Heart right ventricle (tissue), 16 donors: ENCODE data around the gene HSPA9. TPM values are rescaled to one million over a fixed set of nuclear protein-coding genes. Genes with fewer than 3 reads are reported as not detected.
A peak's percentile ranks its signal among the peaks of the same experiment; 100 is the strongest.

Experiments used
- ATAC-seq, 8 donors: fragments of 200-7000 bp; cut with Tn5 transposase; one replicate each; pipeline ENCODE4 v1.9.1; 2020; ENCODE audit warnings: mild to moderate bottlenecking in 8 of 8, moderate library complexity in 8 of 8, moderate number of reproducible peaks in 1 of 8
- DNase-seq, 2 donors: peaks; one replicate each; pipeline ENCODE4 v3.0.0-alpha.2; 2020
- H3K27ac ChIP-seq, 10 donors: fragments of 200-600 bp; sonication (generic) in 2 of 10; one replicate each; pipeline versions ENCODE4 v1.5.0 to v1.8.0; 2020 to 2022; ENCODE audit warnings: mild to moderate bottlenecking in 3 of 10
- H3K27me3 ChIP-seq, 7 donors: fragments of 200-600 bp; one replicate each; pipeline ENCODE4 v1.8.0; 2021 to 2022; ENCODE audit warnings: mild to moderate bottlenecking in 2 of 7
- H3K36me3 ChIP-seq, 9 donors: fragments of 200-600 bp; sonication (generic) in 1 of 9; one replicate each; pipeline versions ENCODE4 v1.5.0 to v1.8.0; 2020 to 2022; ENCODE audit warnings: mild to moderate bottlenecking in 2 of 9
- H3K4me1 ChIP-seq, 9 donors: fragments of 200-600 bp; sonication (generic) in 1 of 9; one replicate each; pipeline versions ENCODE4 v1.5.0 to v1.8.0; 2020 to 2022; ENCODE audit warnings: mild to moderate bottlenecking in 4 of 9
- H3K4me3 ChIP-seq, 10 donors: fragments of 200-600 bp; sonication (generic) in 2 of 10; one replicate each; pipeline versions ENCODE4 v1.5.0 to v1.8.0; 2020 to 2022; ENCODE audit warnings: mild to moderate bottlenecking in 7 of 10, moderate library complexity in 2 of 10
- H3K9me3 ChIP-seq, 11 donors: fragments of 200-600 bp in 10 of 11; sonication (generic) in 2 of 11; one replicate each; pipeline versions ENCODE4 v1.5.0 to v1.8.0; 2013 to 2022; ENCODE audit warnings: mild to moderate bottlenecking in 2 of 11, control low read depth in 1 of 11, moderate library complexity in 1 of 11
- CTCF ChIP-seq, 9 donors: fragments of 200-600 bp; sonication (generic) in 2 of 9; IDR thresholded peaks; one replicate each; pipeline versions ENCODE4 v1.5.0 to v1.8.0; 2021 to 2022; ENCODE audit warnings: antibody characterized with exemption in 9 of 9, mild to moderate bottlenecking in 5 of 9, moderate library complexity in 1 of 9
- WGBS, 2 donors: extraction: QIAGEN DNeasy Blood & Tissue Kit; methylation state at CpG; one replicate each; pipeline ENCODE4 v1.1.7; 2013; ENCODE audit warnings: inconsistent platforms in 1 of 2; 5-methylcytosine and 5-hydroxymethylcytosine counted together
- intact Hi-C, 10 donors: fragments of 100-400 bp; cut with DNase I; formaldehyde crosslinking; loops; one replicate each; pipeline versions ENCODE4 v1.11.1 to v1.14.2; 2022
- polyA plus RNA-seq, 2 donors: library from polyadenylated mRNA; stranded (reverse); fragments of 200-250 nt; gene quantifications; one replicate each; pipeline ENCODE4 v1.2.3, GENCODE V29; 2013
- total RNA-seq, 10 donors: library from RNA; stranded (reverse); fragmentation: NEBNext Ultra II Directional in 3 of 10; extraction: Animal tissue kit (Norgen Biotek cat#: 25700) in 3 of 10; gene quantifications; one replicate each; pipeline versions ENCODE4 v1.2.1 to v1.2.4, GENCODE V29; 2021 to 2023
- donor health status: Arrhythmogenic right ventricular cardiomyopathy.
- donor health status: ischemic (EF 13 %, LVEDD 7.1; RV severe dilation, severe dysfunction).
- donor health status: healthy with polysubstance abuse.
- donor health status: DM: no; HTN: yes; CAD: no.
- donor health status: DM: no; HTN: no; CAD: no.
- donor health status: ischemic (EF 25% LVEDD 6.9; RV normal size, moderate dysfunction).
- donor health status: ischemic (EF 25% LVEDD 5.7; RV mildly dilated, moderate dysfunction).
- donor health status: healthy.
- donor health status: DM: yes; HTN: yes; CAD: no.
- donor health status: Ischemic cardiomyopathy.
- donor health status: ischemic (EF 35%, LVEDD 5.7; RV mildly dilated, moderate dysfunction).
- donor health status: nonischemic (EF 11% LVEDD 7.7; RV severe dilation, severe dysfunction).
- donor health status: DM: yes; HTN: yes; CAD: no.
- donor health status: PGD.
- donor health status: ischemic (EF 29% LVEDD 5.4; RV normal size, mild dysfunction).
- donor health status: nonischemic (EF 23%, LVEDD 6.1; RV moderate dilation, normal function).

Gene HSPA9
- total and polyA plus RNA-seq, 12 donors = 82.9 to 415 (median 315) TPM

GRCh38 chr5:138552657-138553056 lies 22.5 kb downstream of the HSPA9 start:
- Histone ChIP-seq H3K27ac (no peak overlapping the region), H3K9me3 (no peaks in the 10 kb centered on the region), H3K4me3 (no peak overlapping the region), H3K4me1 (peaks cover 0 to 11% (median 3%) of the 10 kb centered on the region in 9 donors), H3K27me3 (no peaks in the 10 kb centered on the region), H3K36me3 (peaks cover 0 to 64% (median 45%) of the 10 kb centered on the region in 9 donors)
- intact Hi-C loops = no loop called here
- no peak for TF ChIP-seq CTCF (IDR thresholded peaks at IDR 0.05)
- WGBS, 2 donors = 92 to 94% methylated on average over 4 of the region's 4 CpGs
- ATAC-seq (peak in 1 of 8 donors; percentile 42), DNase-seq (no peak)

- ATAC-seq (no peak), DNase-seq (no peak)
- Histone ChIP-seq H3K4me3 (no peak overlapping the region), H3K36me3 (peaks cover 0 to 32% (median 13%) of the 10 kb centered on the region in 9 donors), H3K27ac (no peak overlapping the region), H3K27me3 (no peaks in the 10 kb centered on the region), H3K9me3 (no peaks in the 10 kb centered on the region), H3K4me1 (peaks cover 3 to 43% (median 27%) of the 10 kb centered on the region in 9 donors)
- intact Hi-C loops = loop anchor here in 2 of 10 donors (5.0 to 10.0 kb wide), 2 partner anchors 85 to 97 kb away; partner anchors contain the start of gene EGR1 (in 1 of the 2)
- TF ChIP-seq CTCF (IDR thresholded peaks at IDR 0.05) = no peak
- 95 to 97% methylated on average over 5 of the region's 5 CpGs for WGBS, 2 donors
Observed at GRCh38 chr5:138549414-138549813, 25.8 kb downstream of the HSPA9 start.

- intact Hi-C loops = loop anchor here in 3 of 10 donors (2.0 to 10.0 kb wide), 3 partner anchors 29 to 94 kb away; partner anchors contain the start of genes EGR1 (in 1 of the 3) and HSPA9 (in 1 of the 3)
- ATAC-seq (no peak), DNase-seq (no peak)
- H3K36me3 ChIP-seq = peaks cover 0 to 4% (median 0%) of the 10 kb centered on the region in 9 donors
- no peak overlapping the region for H3K4me3 ChIP-seq
- WGBS, 2 donors = 74 to 80% methylated on average over 6 of the region's 6 CpGs
- peak overlapping the region in 1 of 10 donors; percentile 14 for H3K27ac ChIP-seq
- H3K4me1 ChIP-seq = peaks cover 8 to 62% (median 41%) of the 10 kb centered on the region in 9 donors
- no peaks in the 10 kb centered on the region for H3K9me3 ChIP-seq
- TF ChIP-seq CTCF (IDR thresholded peaks at IDR 0.05) = no peak
- H3K27me3 ChIP-seq = no peaks in the 10 kb centered on the region
Observed at GRCh38 chr5:138545919-138546562, 29.2 kb downstream of the HSPA9 start.

GRCh38 chr5:138544181-138545134 lies 30.7 kb downstream of the HSPA9 start:
- 50 to 55% methylated on average over 16 of the region's 16 CpGs for WGBS, 2 donors
- peak overlapping the region in 9 of 10 donors; percentile 91 to 99 (median 97) for H3K27ac ChIP-seq
- peak overlapping the region; percentile 67 to 99 (median 92) for H3K4me3 ChIP-seq
- H3K4me1 ChIP-seq = peaks cover 13 to 78% (median 57%) of the 10 kb centered on the region in 9 donors
- peaks cover 0 to 12% (median 0%) of the 10 kb centered on the region in 9 donors for H3K36me3 ChIP-seq
- no peaks in the 10 kb centered on the region for H3K9me3 ChIP-seq
- DNase-seq (no peak), ATAC-seq (no peak)
- no peaks in the 10 kb centered on the region for H3K27me3 ChIP-seq
- intact Hi-C loops = loop anchor here in 3 of 10 donors (2.0 to 10.0 kb wide), 3 partner anchors 30 to 92 kb away; partner anchors contain the start of genes EGR1 (in 1 of the 3) and HSPA9 (in 1 of the 3)
- TF ChIP-seq CTCF (IDR thresholded peaks at IDR 0.05) = no peak
